G401.6 (cell line): ENCODE results near the gene TARS1.

Experiments
- FAIRE-seq: peaks from 2 replicates; lab custom pipeline; 2012; peaks lifted over from hg19 to GRCh38; lab: Jason Lieb, UNC

The TARS1 gene

GRCh38 chr5:33439905-33440481 is 772 bp upstream of the TARS1 start:
- no peak for FAIRE-seq

- no peak for FAIRE-seq
These were observed 744 bp downstream of the TARS1 start for GRCh38 chr5:33441241-33442177.

GRCh38 chr5:33444542-33444941 is 3.8 kb downstream of the TARS1 start:
- no peak for FAIRE-seq

GRCh38 chr5:33445798-33446197 is 5.0 kb downstream of the TARS1 start:
- FAIRE-seq, result no peak

DNA sequence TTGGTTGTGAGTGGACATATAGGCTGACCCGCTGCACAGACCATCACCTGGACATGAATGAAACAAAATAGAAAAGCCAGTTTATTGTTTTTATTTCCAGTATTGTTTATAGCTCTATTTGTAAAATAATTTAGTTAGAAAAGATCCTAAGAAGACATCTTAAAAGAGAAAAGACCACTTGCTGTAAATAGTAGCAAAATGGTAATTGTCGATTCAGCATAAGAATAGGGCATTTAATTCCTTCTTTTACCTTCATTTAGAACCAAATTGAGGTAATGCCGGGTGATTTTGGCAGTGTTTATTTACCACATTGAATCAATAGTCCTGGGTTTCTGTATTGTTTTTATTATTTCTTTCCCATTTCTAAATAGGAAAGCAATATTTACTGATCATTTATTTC is 7.4 kb downstream of the TARS1 start:
- no peak for FAIRE-seq

DNA sequence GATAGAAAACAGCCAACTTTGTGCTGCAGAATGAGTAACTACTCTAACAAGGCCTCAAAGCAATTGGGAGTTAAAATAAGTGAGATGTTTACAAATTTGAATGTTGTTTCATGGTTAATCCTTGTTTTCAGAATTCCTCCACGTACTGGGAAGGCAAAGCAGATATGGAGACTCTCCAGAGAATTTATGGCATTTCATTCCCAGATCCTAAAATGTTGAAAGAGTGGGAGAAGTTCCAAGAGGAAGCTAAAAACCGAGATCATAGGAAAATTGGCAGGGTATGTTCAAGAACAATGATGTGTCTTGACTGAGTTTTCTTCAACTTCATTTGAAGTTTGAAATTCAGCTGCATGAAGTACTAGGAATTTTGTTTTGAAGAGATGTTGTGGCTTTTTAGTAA is 16.4 kb downstream of the TARS1 start:
- FAIRE-seq, result no peak

DNA sequence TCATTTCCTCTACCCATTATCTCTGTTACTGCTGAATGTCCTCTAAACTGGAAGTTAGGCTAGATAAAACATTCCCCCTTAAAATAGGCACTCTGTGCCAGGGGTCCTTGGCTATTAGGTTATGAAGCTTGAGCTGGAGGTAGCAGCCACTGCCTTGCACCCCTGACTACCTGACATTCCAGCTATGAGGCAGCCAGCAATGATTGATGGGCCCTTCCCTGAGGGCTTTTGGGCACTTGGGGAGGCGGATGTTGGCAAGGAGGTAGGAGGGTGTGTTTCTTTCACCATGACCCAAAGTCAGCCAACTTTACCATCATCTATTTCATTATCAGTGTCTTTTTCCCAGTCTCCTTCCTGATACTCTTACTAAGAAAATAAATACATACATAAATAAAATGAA is 17.1 kb downstream of the TARS1 start:
- FAIRE-seq, result no peak

GRCh38 chr5:33460210-33460609 is 19.4 kb downstream of the TARS1 start:
- FAIRE-seq, result no peak

- no peak for FAIRE-seq
These were observed 21.7 kb downstream of the TARS1 start for GRCh38 chr5:33462456-33462855.

DNA sequence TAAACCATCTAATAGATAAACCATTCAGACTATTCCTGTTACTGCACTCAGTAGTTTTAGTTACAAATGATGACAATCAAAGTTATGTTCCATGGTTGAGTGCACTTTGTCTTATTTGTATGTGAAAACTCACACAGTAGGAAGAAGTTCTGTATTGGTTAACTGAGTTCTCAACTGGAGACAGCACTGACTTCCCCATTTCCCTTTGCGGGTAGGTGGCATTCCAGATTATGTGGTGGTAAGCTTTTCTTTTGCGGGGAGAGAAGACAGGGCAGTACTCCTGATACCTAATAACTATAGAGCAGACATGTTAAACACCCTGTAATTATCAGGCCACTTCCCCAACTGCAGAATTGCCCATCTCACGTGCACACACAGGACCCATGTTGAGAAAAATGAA is 24.4 kb downstream of the TARS1 start:
- FAIRE-seq, result no peak

- FAIRE-seq, result no peak
These were observed 28.1 kb downstream of the TARS1 start for GRCh38 chr5:33468775-33469435.

DNA sequence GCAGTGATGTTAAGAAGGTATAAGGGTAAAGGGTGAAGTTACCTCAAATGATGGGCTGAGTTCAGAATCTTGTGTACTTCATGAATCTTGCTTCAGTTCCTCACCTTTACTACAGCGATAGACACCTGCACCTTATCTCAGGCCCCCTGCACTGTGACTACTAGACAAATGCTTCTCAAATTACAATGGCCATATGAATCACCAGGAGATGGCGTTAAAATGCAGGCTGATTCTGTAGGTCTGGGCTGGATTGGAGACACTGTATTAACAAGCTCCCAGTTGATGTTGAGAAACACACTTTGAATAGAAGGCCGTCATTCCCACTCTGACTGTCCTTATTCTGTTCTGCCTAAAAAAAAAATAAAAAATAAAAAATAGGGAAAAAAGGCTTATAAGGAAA is 29.8 kb downstream of the TARS1 start:
- FAIRE-seq, result no peak

DNA sequence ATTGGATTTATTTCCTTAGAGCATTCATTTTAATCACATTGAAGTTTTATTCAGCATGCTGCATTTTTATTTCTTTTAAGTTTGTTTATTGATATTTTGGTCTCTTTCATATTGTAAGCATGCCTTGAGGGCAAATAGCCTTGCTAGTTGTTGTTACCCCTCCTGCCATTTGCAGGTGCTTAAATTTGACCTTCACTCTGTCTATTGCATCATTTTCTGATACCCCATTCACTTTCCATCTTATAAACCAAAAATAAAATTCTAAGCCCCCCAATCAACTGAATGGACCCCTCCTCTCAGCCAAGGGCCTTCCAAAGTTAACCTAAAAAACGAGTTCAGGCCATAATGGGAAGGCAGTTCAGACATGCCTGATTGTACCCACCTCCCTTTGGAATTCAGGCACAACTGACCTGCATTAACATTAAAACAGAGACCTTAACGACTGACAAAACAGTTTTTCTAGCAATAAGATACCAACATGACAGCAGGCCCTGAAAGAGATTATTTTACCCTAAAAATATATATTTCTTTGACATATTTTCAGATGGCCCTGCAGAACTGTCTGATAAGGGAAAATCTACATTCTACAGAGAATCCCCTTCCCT is 32.1 kb downstream of the TARS1 start:
- no peak for FAIRE-seq

DNA sequence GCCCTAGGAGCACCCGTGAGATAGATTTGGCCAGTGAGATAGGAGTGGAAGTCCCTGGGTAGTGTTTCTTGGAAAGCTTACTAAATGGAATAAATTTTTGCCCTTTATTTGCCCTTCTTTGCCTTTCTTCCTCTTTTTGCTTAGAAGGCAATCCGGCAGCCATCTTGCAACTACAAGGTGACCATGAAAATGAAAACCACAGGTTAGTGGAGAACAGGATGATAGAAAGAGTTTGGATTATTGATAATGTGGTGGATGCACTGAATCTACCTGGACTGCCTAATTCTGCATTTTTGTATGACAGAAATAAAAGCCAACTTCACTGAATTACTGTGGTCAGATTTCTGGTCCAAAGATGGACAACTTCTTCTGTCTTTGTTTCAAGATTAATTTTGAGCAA is 33.2 kb downstream of the TARS1 start:
- no peak for FAIRE-seq

GRCh38 chr5:33474931-33475499 is 34.2 kb downstream of the TARS1 start:
- FAIRE-seq, result no peak

GRCh38 chr5:33475706-33476105 is 34.9 kb downstream of the TARS1 start:
- no peak for FAIRE-seq

DNA sequence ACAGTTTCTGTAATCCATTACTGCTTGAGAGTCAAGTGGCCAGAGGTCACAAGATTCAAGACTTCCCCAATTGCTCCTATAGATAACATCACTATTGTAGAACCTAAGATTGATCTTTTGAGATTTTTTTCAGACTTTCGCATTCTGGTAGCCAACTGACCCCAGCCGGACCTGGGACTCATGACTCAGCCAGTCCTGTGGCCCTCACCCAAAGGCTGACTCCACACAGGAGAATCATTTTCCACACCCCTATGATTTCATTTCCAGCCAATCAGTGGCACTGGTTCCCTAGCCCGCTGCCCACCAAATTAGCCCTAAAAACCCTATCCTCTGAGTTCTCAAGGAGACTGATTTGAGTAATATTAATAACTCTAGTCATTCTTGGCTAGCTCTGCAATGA is 36.2 kb downstream of the TARS1 start:
- no peak for FAIRE-seq

- FAIRE-seq, result no peak
These were observed 37.1 kb downstream of the TARS1 start for GRCh38 chr5:33477816-33478215.

DNA sequence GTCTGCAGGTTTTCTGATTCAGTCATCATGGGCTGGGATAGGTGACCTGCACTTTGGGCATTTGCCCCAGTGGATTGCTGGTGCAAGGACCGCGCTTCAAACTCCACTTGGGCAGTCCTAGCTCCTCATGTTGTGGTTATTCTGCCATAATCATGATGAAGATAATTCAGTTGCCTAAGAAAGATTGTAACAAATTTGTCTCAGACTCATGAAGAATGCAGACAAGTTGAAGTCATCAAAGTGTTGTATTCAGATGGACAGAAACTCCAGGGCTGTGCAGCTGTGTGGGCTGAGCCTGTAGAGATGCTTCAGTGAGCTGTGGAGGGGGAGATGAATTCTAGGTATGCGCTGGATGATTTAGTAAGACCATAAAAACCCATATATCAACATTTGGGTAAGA is 38.5 kb downstream of the TARS1 start:
- FAIRE-seq, result no peak

- FAIRE-seq, result no peak
These were observed 40.1 kb downstream of the TARS1 start for GRCh38 chr5:33480876-33481275.

- FAIRE-seq, result no peak
These were observed 41.6 kb downstream of the TARS1 start for GRCh38 chr5:33482335-33482734.

DNA sequence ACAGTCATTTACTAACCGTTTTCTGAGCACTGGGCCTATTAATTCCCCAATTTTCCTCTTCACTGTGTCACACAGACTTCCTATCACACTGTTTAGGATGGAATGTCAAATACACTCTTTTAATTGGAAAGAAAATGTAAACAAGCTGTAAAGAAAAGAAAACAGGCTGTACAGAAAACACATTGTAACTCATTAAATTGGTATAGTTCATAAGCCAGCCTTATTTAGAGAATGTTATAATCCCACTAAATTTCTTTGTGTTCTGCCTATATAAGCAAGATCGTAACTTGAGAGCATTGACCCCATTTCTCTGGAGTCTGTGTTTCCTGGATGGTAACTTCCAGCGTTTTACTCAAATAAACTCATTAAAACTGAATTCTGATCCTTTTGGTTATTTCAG is 46.5 kb downstream of the TARS1 start:
- FAIRE-seq, result no peak
